ENCODE measurements around the gene CLSTN3. TPM values are rescaled to one million over a fixed set of nuclear protein-coding genes. Genes with fewer than 3 reads are reported as not detected.

Gene CLSTN3
- polyA plus RNA-seq, 1 of the 3 experiments (the other 2 are of a cell fraction): 12.7 TPM

- TF ChIP-seq CTCF (IDR thresholded peaks at IDR 0.05) (no peak), CHD2 (IDR thresholded peaks at IDR 0.05; ENCODE audit: low read length, partially characterized antibody) (no peak), NFIC (IDR thresholded peaks at IDR 0.05; ENCODE audit: borderline replicate concordance) (no peak), EP300 (IDR thresholded peaks at IDR 0.05; ENCODE audit: borderline replicate concordance in 1 of 2, low read depth in 1 of 2, low read length in 1 of 2) (no peak), JUND (IDR thresholded peaks at IDR 0.05) (no peak), FOXJ3 (CRISPR knock-in tag; IDR thresholded peaks at IDR 0.05) (no peak)
Observed at GRCh38 chr12:7092986-7093460, 37.1 kb upstream of the CLSTN3 start (continued).

- no peak overlapping the region for H2AFZ ChIP-seq (ENCODE audit: low read depth)
- ChIA-PET POLR2A (no interaction called here), CTCF (interaction anchor here (1.0 to 2.5 kb wide), 12 partner anchors 9 to 221 kb away, joined by 3 to 19 read pairs (median 4); partner anchors contain the start of genes C1S and SPSB2)
- peaks cover 6% of the 10 kb centered on the region for H3F3A ChIP-seq (replicated peaks; ENCODE audit: insufficient read depth)
- TF ChIP-seq EZH2phosphoT487 (IDR thresholded peaks at IDR 0.05; ENCODE audit: borderline replicate concordance, low read depth) (no peak), RCOR1 (IDR thresholded peaks at IDR 0.05; ENCODE audit: low read length) (no peak), REST (IDR thresholded peaks at IDR 0.05; ENCODE audit: low read depth, low read length) (no peak), RAD21 (IDR thresholded peaks at IDR 0.05; ENCODE audit: low read length) (no peak), RFX5 (IDR thresholded peaks at IDR 0.05; ENCODE audit: low read length) (no peak)
- no peaks in the 10 kb centered on the region for H3K9me2 ChIP-seq
- no peak overlapping the region for H3K27ac ChIP-seq (ENCODE audit: low read depth in 2 of 2, low read length in 1 of 2)
- H3K36me3 ChIP-seq (replicated peaks in 1 of 2; ENCODE audit: control insufficient read depth in 1 of 2, insufficient read depth in 2 of 2, low read length in 1 of 2): no peaks in the 10 kb centered on the region
- H3K4me2 ChIP-seq: no peak overlapping the region
- no peak overlapping the region for H3K4me3 ChIP-seq (ENCODE audit: low read depth in 2 of 2, low read length in 1 of 2)
- no peaks in the 10 kb centered on the region for H3K79me2 ChIP-seq (ENCODE audit: insufficient read depth)
- H3K9ac ChIP-seq: no peak overlapping the region
- 52% methylated on average over 5 of the region's 5 CpGs for WGBS (ENCODE audit: low lambda C conversion rate)
- no peak for DNase-seq
- no peaks in the 10 kb centered on the region for H3K27me3 ChIP-seq (ENCODE audit: insufficient read depth)
- no peaks in the 10 kb centered on the region for H4K20me1 ChIP-seq (ENCODE audit: insufficient read depth)
- no peaks in the 10 kb centered on the region for H3K9me3 ChIP-seq
- H3K4me1 ChIP-seq (ENCODE audit: control insufficient read depth in 1 of 2, insufficient read depth in 2 of 2, low read depth in 1 of 2, low read length in 1 of 2): peaks cover 0 to 8% of the 10 kb centered on the region in 2 experiments; a peak in 1 of 4 replicates
Observed at GRCh38 chr12:7093486-7093885, 36.7 kb upstream of the CLSTN3 start.

Measured in SK-N-SH (cell line).